Stomach (tissue), 9 donors: ENCODE results near the gene ZBTB42. TPM values are rescaled to one million over a fixed set of nuclear protein-coding genes. Genes with fewer than 3 reads are reported as not detected.

Experiments used
- DNase-seq, 2 donors: peaks; one replicate each; pipeline versions ENCODE4 v3.0.0 to v3.0.0-alpha.2; 2013 to 2019
- H3K27ac ChIP-seq, 5 donors: fragments of 200-600 bp in 4 of 5; sonication (generic) in 4 of 5; one replicate each; pipeline ENCODE4 v1.5.1; 2013 to 2019; ENCODE audit warnings: mild to moderate bottlenecking in 1 of 5, moderate library complexity in 1 of 5
- H3K27me3 ChIP-seq, 3 donors: fragments of 200-600 bp; sonication (generic); one replicate each; pipeline ENCODE4 v1.5.1; 2017 to 2019; ENCODE audit warnings: mixed run types in 1 of 3
- H3K36me3 ChIP-seq, 4 donors: fragments of 200-600 bp; sonication (generic); 1 replicate in 3 of 4; 2 replicates in 1 of 4; pipeline ENCODE4 v1.5.1; 2016 to 2019
- H3K4me1 ChIP-seq, 4 donors: fragments of 200-600 bp; sonication (generic); one replicate each; pipeline ENCODE4 v1.5.1; 2016 to 2019
- H3K4me3 ChIP-seq, 4 donors: fragments of 200-600 bp; sonication (generic) in 3 of 4; one replicate each; pipeline ENCODE4 v1.5.1; 2016 to 2019; ENCODE audit warnings: mild to moderate bottlenecking in 1 of 4
- H3K9me3 ChIP-seq, 4 donors: fragments of 200-600 bp; sonication (generic); one replicate each; pipeline ENCODE4 v1.5.1; 2016 to 2019
- CTCF ChIP-seq, 7 experiments: fragments of 450-650 bp in 4 of 7; fragments of 200-600 bp in 3 of 7; sonication (generic) in 3 of 7; IDR thresholded peaks; one replicate each; pipeline ENCODE4 v1.5.1; 2016 to 2019; ENCODE audit warnings: antibody characterized with exemption in 7 of 7, control low read depth in 2 of 7, mild to moderate bottlenecking in 1 of 7
- EP300 ChIP-seq: sonication (generic); formaldehyde crosslinking; IDR thresholded peaks from one replicate; pipeline ENCODE4 v1.6.1; 2017; ENCODE audit warnings: antibody characterized with exemption
- POLR2A ChIP-seq, 4 donors: fragments of 450-650 bp; IDR thresholded peaks; one replicate each; pipeline ENCODE4 v1.6.1; 2016; ENCODE audit warnings: antibody characterized with exemption in 4 of 4, control low read depth in 2 of 4, mild to moderate bottlenecking in 1 of 4, moderate library complexity in 1 of 4
- POLR2AphosphoS5 ChIP-seq, 3 donors: sonication (generic); formaldehyde crosslinking; IDR thresholded peaks; one replicate each; pipeline ENCODE4 v1.6.1; 2016; ENCODE audit warnings: antibody characterized with exemption in 3 of 3
- WGBS, 5 donors: extraction: QIAGEN DNeasy Blood & Tissue Kit in 3 of 5; methylation state at CpG; one replicate each; pipeline versions ENCODE4 v1.1.5 to v1.1.7; 2013 to 2018; 5-methylcytosine and 5-hydroxymethylcytosine counted together
- intact Hi-C: fragments of 100-400 bp; cut with DNase I; formaldehyde crosslinking; loops from one replicate; pipeline ENCODE4 v1.15.1; 2023; ENCODE audit warnings: low total_unique reads
- polyA plus RNA-seq, 3 donors: library from polyadenylated mRNA; stranded (reverse); fragments of 200-250 nt; gene quantifications; one replicate each; pipeline ENCODE4 v1.2.3, GENCODE V29; 2013
- total RNA-seq, 5 donors: library from RNA; depleted of rRNA; stranded (reverse); fragments of >200 nt; gene quantifications; one replicate each; pipeline versions ENCODE4 v1.1.0 to v1.2.3, GENCODE V29; 2014 to 2016
- donor health status: healthy with polysubstance abuse.
- donor health status: Bipolar disorder and iron deficiency.
- donor health status: healthy.

The ZBTB42 gene
- total and polyA plus RNA-seq, 8 donors, result 4.6 to 59.7 (median 6.7) TPM

DNA sequence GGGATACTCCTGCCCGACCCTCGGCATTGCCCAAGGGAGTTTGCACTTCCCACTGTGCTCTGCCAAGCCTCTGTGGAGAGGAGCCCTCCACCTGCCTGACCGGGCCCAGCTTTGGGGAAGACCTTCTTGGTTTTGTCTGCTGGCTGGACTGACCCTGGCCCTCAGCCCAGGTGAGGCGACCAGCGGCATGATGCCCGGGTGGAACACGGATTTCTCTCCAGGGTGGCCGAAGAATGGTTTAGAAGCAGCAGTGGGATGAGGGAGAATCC lies 15.6 kb downstream of the ZBTB42 start:
- H3K4me3 ChIP-seq, result peak overlapping the region; percentile 73 to 93 (median 86)
- no peak for TF ChIP-seq POLR2A (IDR thresholded peaks at IDR 0.05)
- H3K27ac ChIP-seq, result peak overlapping the region; percentile 93 to 100 (median 95)
- DNase-seq, result no peak
- intact Hi-C loops, result no loop called here
- H3K36me3 ChIP-seq, result peaks cover 0 to 5% (median 1%) of the 10 kb centered on the region in 4 donors
- no peaks in the 10 kb centered on the region for H3K27me3 ChIP-seq
- H3K9me3 ChIP-seq, result no peaks in the 10 kb centered on the region
- 0 to 3% (median 1%) methylated on average over 1 to 8 of the region's 8 CpGs for WGBS, 5 donors
- peaks cover 27 to 47% (median 46%) of the 10 kb centered on the region in 4 donors for H3K4me1 ChIP-seq

- peaks cover 27 to 47% (median 46%) of the 10 kb centered on the region in 4 donors for H3K4me1 ChIP-seq
- TF ChIP-seq EP300, result no peak
- no peak for TF ChIP-seq POLR2AphosphoS5 (IDR thresholded peaks at IDR 0.05)
- H3K27ac ChIP-seq, result no peak overlapping the region
- H3K27me3 ChIP-seq, result no peaks in the 10 kb centered on the region
- H3K9me3 ChIP-seq, result no peaks in the 10 kb centered on the region
- intact Hi-C loops, result no loop called here
- peaks cover 0 to 5% (median 1%) of the 10 kb centered on the region in 4 donors for H3K36me3 ChIP-seq
- no peak overlapping the region for H3K4me3 ChIP-seq
- 83 to 95% (median 92%) methylated on average over 6 to 8 of the region's 8 CpGs for WGBS, 5 donors
- peak in 1 of 2 donors; percentile 10 for DNase-seq
Measured at GRCh38 chr14:104817930-104818713, 17.2 kb downstream of the ZBTB42 start.

GRCh38 chr14:104818714-104819161 lies 17.8 kb downstream of the ZBTB42 start:
- Histone ChIP-seq H3K27me3 (no peaks in the 10 kb centered on the region), H3K4me3 (no peak overlapping the region), H3K4me1 (peaks cover 27 to 47% (median 44%) of the 10 kb centered on the region in 4 donors), H3K9me3 (no peaks in the 10 kb centered on the region), H3K27ac (no peak overlapping the region), H3K36me3 (peaks cover 0 to 5% (median 1%) of the 10 kb centered on the region in 4 donors)
- no peak for TF ChIP-seq POLR2AphosphoS5 (IDR thresholded peaks at IDR 0.05)
- TF ChIP-seq EP300, result no peak
- TF ChIP-seq CTCF (IDR thresholded peaks at IDR 0.05), result no peak
- TF ChIP-seq POLR2A (IDR thresholded peaks at IDR 0.05), result no peak
- WGBS, 5 donors, result 85 to 91% (median 88%) methylated on average over 8 to 9 of the region's 9 CpGs
- intact Hi-C loops, result no loop called here
- peak in 1 of 2 donors; percentile 20 for DNase-seq

- TF ChIP-seq POLR2AphosphoS5 (IDR thresholded peaks at IDR 0.05), result no peak
- no peak for TF ChIP-seq CTCF (IDR thresholded peaks at IDR 0.05)
- no peak for TF ChIP-seq POLR2A (IDR thresholded peaks at IDR 0.05)
- no peak for TF ChIP-seq EP300
- H3K36me3 ChIP-seq, result peaks cover 0 to 5% (median 1%) of the 10 kb centered on the region in 4 donors
- no peak overlapping the region for H3K4me3 ChIP-seq
- peaks cover 0 to 3% (median 0%) of the 10 kb centered on the region in 3 donors for H3K27me3 ChIP-seq
- peak in 1 of 2 donors; percentile 23 for DNase-seq
- intact Hi-C loops, result no loop called here
- H3K27ac ChIP-seq, result no peak overlapping the region
- H3K9me3 ChIP-seq, result no peaks in the 10 kb centered on the region
- WGBS, 5 donors, result 77 to 84% (median 80%) methylated on average over 11 to 12 of the region's 12 CpGs
- H3K4me1 ChIP-seq, result peaks cover 25 to 45% (median 38%) of the 10 kb centered on the region in 4 donors
Measured at GRCh38 chr14:104819361-104819781, 18.5 kb downstream of the ZBTB42 start.

GRCh38 chr14:104820669-104821228 lies 19.8 kb downstream of the ZBTB42 start:
- H3K27ac ChIP-seq, result peak overlapping the region in 4 of 5 donors; percentile 11 to 49 (median 20)
- intact Hi-C loops, result loop anchor here (10.0 kb wide), 1 partner anchor 46 kb away; no protein-coding TSS in a partner anchor
- no peaks in the 10 kb centered on the region for H3K9me3 ChIP-seq
- peaks cover 21 to 36% (median 31%) of the 10 kb centered on the region in 4 donors for H3K4me1 ChIP-seq
- TF ChIP-seq POLR2A (IDR thresholded peaks at IDR 0.05) (no peak), POLR2AphosphoS5 (IDR thresholded peaks at IDR 0.05) (peak in 2 of 3 donors; percentile 5 to 62), CTCF (IDR thresholded peaks at IDR 0.05) (peak in 5 of 7 experiments; percentile 41 to 67 (median 46))
- H3K36me3 ChIP-seq, result peaks cover 0 to 5% (median 1%) of the 10 kb centered on the region in 4 donors
- no peak overlapping the region for H3K4me3 ChIP-seq
- peaks cover 0 to 17% (median 0%) of the 10 kb centered on the region in 3 donors for H3K27me3 ChIP-seq
- WGBS, 5 donors, result 17 to 30% (median 18%) methylated on average over 10 to 22 of the region's 22 CpGs
- peak; percentile 76 to 89 for DNase-seq
